ENCODE results near the gene PBX4. TPM values are rescaled to one million over a fixed set of nuclear protein-coding genes. Genes with fewer than 3 reads are reported as not detected.

Gene PBX4
- total and polyA plus RNA-seq, 2 of the 8 experiments (the other 6 are each of a cell fraction or from before 2014, with no cell fraction given): 3.4 to 3.8 TPM

DNA sequence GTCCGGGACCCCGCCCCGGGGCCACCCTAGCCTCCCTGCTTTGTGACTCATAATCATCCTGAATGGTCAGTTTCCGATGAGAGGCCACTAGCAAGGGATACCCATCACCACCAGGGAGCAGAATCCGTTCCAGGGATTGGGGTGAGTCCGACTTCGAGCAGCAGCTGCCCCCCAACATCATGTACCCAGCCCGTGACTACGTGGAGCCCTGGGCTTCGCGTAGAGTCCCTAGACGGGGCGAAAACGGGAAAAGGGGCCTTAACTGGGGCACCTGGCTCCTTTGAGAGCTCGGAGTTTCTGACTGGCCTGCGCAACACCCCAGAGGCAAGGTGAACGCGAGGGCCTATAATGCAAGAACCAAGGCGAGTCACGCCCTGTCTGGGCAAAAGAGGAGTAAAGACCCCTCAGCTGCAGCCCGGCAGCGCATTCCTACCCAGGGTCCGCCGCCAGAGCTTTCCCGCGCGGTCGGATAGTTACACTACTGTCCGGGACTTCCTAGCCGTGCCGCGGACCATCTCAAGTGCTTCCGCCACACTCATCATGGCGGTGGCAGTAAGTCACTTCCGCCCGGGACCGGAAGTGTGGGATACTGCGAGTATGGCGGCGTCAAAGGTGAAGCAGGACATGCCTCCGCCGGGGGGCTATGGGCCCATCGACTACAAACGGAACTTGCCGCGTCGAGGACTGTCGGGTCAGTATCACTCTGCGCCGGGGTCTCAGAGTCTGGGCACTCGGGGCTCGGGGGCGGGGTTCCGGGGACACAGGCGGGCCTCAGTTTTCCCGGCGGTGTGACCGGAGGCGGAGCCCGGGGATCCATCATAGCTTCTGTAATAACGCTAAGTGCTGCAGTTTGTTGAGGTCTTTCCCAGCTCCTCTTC lies 102.6 kb downstream of the PBX4 start, which contains the start of gene NDUFA13 (continued):
- TF ChIP-seq, protein P1, sequence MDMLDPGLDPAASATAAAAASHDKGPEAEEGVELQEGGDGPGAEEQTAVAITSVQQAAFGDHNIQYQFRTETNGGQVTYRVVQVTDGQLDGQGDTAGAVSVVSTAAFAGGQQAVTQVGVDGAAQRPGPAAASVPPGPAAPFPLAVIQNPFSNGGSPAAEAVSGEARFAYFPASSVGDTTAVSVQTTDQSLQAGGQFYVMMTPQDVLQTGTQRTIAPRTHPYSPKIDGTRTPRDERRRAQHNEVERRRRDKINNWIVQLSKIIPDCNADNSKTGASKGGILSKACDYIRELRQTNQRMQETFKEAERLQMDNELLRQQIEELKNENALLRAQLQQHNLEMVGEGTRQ (IDR thresholded peaks at IDR 0.05; ENCODE audit: low read length): no peak
- TF ChIP-seq, protein P2, sequence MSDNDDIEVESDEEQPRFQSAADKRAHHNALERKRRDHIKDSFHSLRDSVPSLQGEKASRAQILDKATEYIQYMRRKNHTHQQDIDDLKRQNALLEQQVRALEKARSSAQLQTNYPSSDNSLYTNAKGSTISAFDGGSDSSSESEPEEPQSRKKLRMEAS (IDR thresholded peaks at IDR 0.05): peak; percentile 66; the same call in 1 of the 2 replicates
- TF ChIP-seq POLR2A (IDR thresholded peaks at IDR 0.05; ENCODE audit: control extremely low read depth in 1 of 2, low read depth in 2 of 2, low read length in 2 of 2): peak; percentile 84 to 86
- no peak for TF ChIP-seq KDM1A (IDR thresholded peaks at IDR 0.05; ENCODE audit: borderline replicate concordance, low read length)
- TF ChIP-seq FOSL1 (IDR thresholded peaks at IDR 0.05; ENCODE audit: insufficient read depth, low read depth, low read length): no peak
- no peak for TF ChIP-seq TCF12 (IDR thresholded peaks at IDR 0.05; ENCODE audit: low read depth, low read length)
- no peak for TF ChIP-seq POU5F1 (IDR thresholded peaks at IDR 0.05; ENCODE audit: low read depth, low read length)
- peak; percentile 71 for TF ChIP-seq SAP30 (IDR thresholded peaks at IDR 0.05; ENCODE audit: insufficient read depth, insufficient replicate concordance, low read length)
- peak; percentile 97 for TF ChIP-seq POLR2AphosphoS5 (IDR thresholded peaks at IDR 0.05; ENCODE audit: low read depth, low read length)
- TF ChIP-seq NRF1 (IDR thresholded peaks at IDR 0.05; ENCODE audit: low read depth, low read length): no peak
- no peak for TF ChIP-seq SIRT6 (IDR thresholded peaks at IDR 0.05; ENCODE audit: low read length)
- TF ChIP-seq RBBP5 (IDR thresholded peaks at IDR 0.05; ENCODE audit: borderline replicate concordance, low read depth, low read length): peak; percentile 37; the same call in 1 of the 2 replicates
- no peak for TF ChIP-seq CBX8 (IDR thresholded peaks at IDR 0.05; ENCODE audit: borderline replicate concordance, low read depth, low read length)
- no peak for TF ChIP-seq HDAC6 (IDR thresholded peaks at IDR 0.05; ENCODE audit: low read depth, low read length)
- TF ChIP-seq ZNF274 (IDR thresholded peaks at IDR 0.05; ENCODE audit: borderline replicate concordance, extremely low read depth, low read length): no peak
- TF ChIP-seq KDM4A (IDR thresholded peaks at IDR 0.05; ENCODE audit: low read depth, low read length, severe bottlenecking): peak; percentile 10
- TF ChIP-seq CREB1 (IDR thresholded peaks at IDR 0.05): peak; percentile 81
- TF ChIP-seq, protein P3, sequence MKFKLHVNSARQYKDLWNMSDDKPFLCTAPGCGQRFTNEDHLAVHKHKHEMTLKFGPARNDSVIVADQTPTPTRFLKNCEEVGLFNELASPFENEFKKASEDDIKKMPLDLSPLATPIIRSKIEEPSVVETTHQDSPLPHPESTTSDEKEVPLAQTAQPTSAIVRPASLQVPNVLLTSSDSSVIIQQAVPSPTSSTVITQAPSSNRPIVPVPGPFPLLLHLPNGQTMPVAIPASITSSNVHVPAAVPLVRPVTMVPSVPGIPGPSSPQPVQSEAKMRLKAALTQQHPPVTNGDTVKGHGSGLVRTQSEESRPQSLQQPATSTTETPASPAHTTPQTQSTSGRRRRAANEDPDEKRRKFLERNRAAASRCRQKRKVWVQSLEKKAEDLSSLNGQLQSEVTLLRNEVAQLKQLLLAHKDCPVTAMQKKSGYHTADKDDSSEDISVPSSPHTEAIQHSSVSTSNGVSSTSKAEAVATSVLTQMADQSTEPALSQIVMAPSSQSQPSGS (IDR thresholded peaks at IDR 0.05; ENCODE audit: low read length): no peak
- peak; percentile 90 for TF ChIP-seq TBP (IDR thresholded peaks at IDR 0.05; ENCODE audit: low read depth, low read length)
- no peak for TF ChIP-seq EP300 (IDR thresholded peaks at IDR 0.05; ENCODE audit: borderline replicate concordance in 1 of 2, low read depth in 2 of 2, low read length in 2 of 2)
- TF ChIP-seq JUN (IDR thresholded peaks at IDR 0.05; ENCODE audit: low read depth, low read length): no peak
